ENCODE measurements around the gene KIAA0408.

Gene KIAA0408

GRCh38 chr6:127489248-127489647 is 30.1 kb upstream of the KIAA0408 start:
- H3K4me3 ChIP-seq (ENCODE audit: control insufficient read depth, low read depth, low read length) = no peak overlapping the region
- TF ChIP-seq CTCF (IDR thresholded peaks at IDR 0.05; ENCODE audit: control insufficient read depth, insufficient read depth, low read depth, low read length, missing control alignments) = no peak
- no peak for DNase-seq (ENCODE audit: low read depth)

DNA sequence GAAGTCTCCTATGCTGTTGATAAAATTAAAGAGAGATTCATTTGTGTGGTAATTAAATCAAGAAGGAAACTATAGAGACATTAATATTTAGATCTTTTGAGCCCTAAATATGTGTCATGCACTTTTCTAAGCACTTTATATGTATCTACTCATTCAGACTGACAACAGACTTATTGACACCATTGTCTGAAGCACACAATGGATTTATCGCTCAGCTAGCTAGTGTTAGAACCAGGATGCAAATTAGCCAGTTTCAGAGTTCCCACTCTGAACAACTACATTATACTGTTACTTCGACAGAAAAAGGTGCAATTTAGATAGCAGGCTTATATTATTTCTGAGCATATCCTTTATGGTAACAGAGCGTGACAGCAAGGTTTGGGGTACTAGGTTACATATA is 27.7 kb upstream of the KIAA0408 start:
- no peak for TF ChIP-seq CTCF (IDR thresholded peaks at IDR 0.05; ENCODE audit: control insufficient read depth, insufficient read depth, low read depth, low read length, missing control alignments)
- no peak overlapping the region for H3K4me3 ChIP-seq (ENCODE audit: control insufficient read depth, low read depth, low read length)
- no peak for DNase-seq (ENCODE audit: low read depth)

DNA sequence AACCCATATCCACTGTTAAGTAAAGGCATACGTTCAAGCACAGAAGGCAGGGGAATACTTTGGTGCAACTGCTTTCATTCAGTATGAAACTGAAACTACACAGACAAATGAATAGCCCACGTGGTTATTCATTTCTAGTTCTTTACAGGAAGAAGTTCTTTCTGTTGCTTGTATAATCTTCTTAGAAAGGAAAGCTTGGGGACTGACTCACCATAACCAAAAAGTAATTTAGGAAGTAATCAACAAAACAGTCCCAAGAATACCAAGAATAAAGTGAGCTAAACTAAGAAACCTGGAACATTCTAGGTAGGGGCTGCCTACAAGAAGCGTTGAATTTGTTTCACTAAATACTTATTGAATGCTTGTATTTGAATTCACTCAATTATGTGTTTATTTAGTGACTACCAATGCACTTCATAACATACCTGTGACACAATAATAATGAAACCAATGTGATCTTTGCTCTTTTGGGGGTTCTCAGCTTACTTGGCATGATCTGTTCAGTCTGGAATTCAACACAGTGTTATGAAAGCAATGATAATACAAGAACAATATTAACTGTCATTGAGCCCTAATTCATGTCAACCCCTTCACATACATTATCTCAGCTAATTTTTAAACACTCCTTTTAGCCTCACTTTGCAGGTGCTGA is 25.1 kb upstream of the KIAA0408 start:
- TF ChIP-seq CTCF (IDR thresholded peaks at IDR 0.05; ENCODE audit: control insufficient read depth, insufficient read depth, low read depth, low read length, missing control alignments) = no peak
- no peak for DNase-seq (ENCODE audit: low read depth)
- no peak overlapping the region; the same call in 1 of the 2 replicates for H3K4me3 ChIP-seq (ENCODE audit: control insufficient read depth, low read depth, low read length)

DNA sequence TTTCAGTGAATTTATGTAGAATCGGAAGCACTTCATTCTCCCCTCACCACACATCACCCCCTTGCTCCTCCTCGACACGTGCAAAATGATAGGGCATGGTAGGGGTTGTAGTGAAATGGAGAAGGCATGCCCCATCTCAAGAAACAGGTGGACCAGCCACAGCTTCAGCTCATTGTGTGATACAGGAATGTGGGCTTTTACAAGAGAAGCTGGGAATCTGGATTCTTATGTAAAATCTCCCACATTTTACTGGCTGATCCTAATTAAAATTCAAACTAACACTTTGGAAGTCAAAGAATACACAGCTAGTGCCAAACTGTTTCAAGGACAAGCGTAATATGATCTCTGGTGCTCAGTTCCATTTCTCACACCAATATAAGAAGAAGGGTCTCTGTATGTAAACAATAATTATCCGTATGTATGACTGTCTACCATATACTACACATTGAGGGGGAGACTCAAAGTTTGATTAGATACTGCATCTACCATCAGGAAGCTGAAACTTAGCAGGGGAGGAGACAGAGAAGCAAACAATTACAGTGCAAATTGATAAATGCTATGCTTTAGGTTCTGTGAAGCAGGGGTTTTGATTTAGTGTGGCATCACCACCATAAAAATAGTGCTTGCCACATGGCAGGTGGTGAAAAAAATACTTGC is 24.3 kb upstream of the KIAA0408 start:
- no peak for DNase-seq (ENCODE audit: low read depth)
- no peak overlapping the region for H3K4me3 ChIP-seq (ENCODE audit: control insufficient read depth, low read depth, low read length)
- no peak for TF ChIP-seq CTCF (IDR thresholded peaks at IDR 0.05; ENCODE audit: control insufficient read depth, insufficient read depth, low read depth, low read length, missing control alignments)

DNA sequence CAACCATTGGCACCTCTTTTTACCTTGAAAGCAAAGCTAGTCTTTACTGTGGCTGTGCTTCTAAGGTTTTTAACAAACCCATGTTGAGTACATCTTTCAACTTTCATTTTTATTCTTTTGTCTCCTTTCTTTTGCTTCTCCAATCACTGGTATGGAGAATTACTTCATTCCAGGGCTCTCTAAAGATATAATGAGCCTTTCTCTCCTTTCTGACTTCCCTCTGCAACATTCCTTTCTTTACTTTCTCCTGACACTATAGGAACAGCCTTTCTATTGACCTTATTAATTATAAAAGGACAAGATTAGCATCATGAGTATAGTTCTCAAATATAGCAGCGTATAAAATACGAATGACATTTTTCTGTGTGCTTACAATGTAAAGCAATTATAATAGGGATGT is 23.1 kb upstream of the KIAA0408 start:
- TF ChIP-seq CTCF (IDR thresholded peaks at IDR 0.05; ENCODE audit: control insufficient read depth, insufficient read depth, low read depth, low read length, missing control alignments) = no peak
- DNase-seq (ENCODE audit: low read depth) = no peak
- H3K4me3 ChIP-seq (ENCODE audit: control insufficient read depth, low read depth, low read length) = no peak overlapping the region

GRCh38 chr6:127481628-127482027 is 22.4 kb upstream of the KIAA0408 start:
- DNase-seq (ENCODE audit: low read depth) = no peak
- no peak overlapping the region for H3K4me3 ChIP-seq (ENCODE audit: control insufficient read depth, low read depth, low read length)

More at GRCh38 chr6:127481628-127482027, 22.4 kb upstream of the KIAA0408 start:
- TF ChIP-seq CTCF (IDR thresholded peaks at IDR 0.05; ENCODE audit: control insufficient read depth, insufficient read depth, low read depth, low read length, missing control alignments) = no peak

Measured in AG09309 (cell line).